ENCODE measurements around the gene ESD.
"Not testable (repeated sequence)": the region's sequence is repeated elsewhere in the genome, so short reads cannot be mapped to it uniquely, and the experiment has no call there.

The ESD gene

DNA sequence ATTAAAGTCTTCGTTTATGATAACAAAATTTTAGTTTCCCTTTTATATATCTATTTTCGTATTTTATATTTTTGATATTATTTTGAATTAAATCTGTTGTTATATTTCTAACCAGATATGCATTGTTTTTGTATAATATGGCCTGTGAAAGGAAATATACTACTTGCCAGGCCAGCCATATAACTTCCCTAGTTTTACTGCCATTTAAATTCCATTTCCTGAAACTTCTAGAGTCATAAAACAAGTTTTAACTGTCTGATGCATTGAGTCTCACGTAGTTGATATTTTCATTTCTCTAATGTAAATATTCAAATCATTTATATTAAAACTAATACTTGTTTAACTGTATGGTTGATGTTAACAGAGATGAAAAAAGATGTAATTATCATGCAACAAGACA, 13.5 kb downstream of the ESD start:
- no peak for DNase-seq

DNA sequence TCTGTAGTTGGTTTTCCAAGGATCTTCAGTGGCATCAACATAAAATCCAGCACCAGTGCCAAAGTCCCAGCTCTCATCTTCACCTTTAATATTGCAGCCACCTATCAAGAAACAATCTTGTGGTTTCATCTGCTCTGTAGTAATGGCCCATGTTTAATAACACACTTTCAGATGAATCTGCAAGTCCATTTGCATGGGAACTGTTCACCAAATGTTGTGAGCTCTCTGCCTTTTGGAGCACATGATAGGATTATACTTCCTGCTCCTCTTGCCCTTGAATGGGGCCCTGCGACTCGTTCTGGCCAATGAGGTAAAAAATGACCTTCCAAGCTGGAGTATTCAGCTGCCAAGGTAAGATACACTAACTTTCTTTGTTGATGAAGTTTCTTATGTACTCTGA, 14.3 kb downstream of the ESD start:
- DNase-seq: no peak

- DNase-seq: no peak
Observed at GRCh38 chr13:46782066-46782465, 14.9 kb downstream of the ESD start.

GRCh38 chr13:46778890-46779289, 18.1 kb downstream of the ESD start:
- DNase-seq: no peak

GRCh38 chr13:46778095-46778494, 18.9 kb downstream of the ESD start:
- DNase-seq: no peak

- no peak for DNase-seq
Observed at GRCh38 chr13:46775385-46776107, 21.4 kb downstream of the ESD start.

GRCh38 chr13:46773541-46773940, 23.4 kb downstream of the ESD start:
- no peak for DNase-seq

DNA sequence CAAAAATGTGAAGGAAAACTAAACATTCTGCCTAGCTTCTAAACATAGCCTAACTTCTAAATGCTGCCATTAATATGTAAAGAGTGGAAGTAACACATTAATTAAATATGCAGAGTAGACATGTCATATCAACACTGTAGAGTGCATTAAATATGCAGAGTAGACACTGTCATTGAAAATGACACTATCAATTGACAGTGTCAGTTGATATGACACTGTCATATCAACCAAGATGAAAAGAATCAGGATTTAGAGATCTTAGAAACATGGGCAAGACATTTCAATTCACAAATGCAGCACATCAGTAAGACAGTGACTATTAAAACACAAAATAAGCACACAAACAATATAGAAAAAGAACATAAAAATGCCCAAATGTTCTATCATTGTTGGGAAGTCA, 25.3 kb downstream of the ESD start:
- no peak for DNase-seq

GRCh38 chr13:46769925-46770324, 27.0 kb downstream of the ESD start:
- DNase-seq: not testable (repeated sequence)

DNA sequence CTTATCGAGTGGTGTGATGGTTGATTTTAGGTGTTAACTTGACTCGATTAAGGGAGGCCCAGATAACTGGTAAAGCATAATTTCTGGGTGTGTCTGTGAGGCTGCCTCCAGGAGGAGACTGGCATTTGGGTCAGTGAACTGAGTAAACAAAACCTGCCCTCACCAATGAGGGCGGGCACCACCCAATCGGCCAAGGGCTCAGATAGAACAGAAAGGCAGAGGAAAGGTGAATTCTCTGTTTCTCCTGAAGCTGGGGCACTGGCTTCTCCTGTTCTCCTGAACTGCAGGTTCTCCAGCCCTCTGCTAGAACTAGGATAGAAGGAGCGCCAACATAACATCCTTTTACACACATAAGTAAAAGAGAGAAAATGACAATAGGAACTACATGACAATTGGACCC, 35.1 kb downstream of the ESD start:
- no peak for DNase-seq

DNA sequence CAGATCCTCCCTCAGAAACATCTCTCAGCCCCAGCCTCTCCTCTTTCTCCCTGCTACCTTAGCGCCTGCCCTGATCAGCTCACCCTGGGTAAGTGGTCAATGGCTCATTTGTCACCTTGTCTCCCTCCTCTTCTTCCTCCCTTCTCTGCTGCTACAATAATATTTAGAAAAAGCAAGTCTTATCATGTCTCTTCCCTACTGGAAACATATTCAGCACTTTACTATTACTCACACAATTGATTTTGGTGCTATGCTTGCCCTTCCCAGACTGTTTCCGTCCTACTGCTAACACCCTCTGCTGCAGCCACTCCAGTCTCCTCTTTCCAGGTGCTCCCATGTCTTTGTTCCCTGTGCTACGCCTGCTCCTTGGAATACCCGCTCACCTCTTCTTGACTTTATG, 35.8 kb downstream of the ESD start:
- no peak for DNase-seq

GRCh38 chr13:46759846-46760245, 37.1 kb downstream of the ESD start:
- no peak for DNase-seq

DNA sequence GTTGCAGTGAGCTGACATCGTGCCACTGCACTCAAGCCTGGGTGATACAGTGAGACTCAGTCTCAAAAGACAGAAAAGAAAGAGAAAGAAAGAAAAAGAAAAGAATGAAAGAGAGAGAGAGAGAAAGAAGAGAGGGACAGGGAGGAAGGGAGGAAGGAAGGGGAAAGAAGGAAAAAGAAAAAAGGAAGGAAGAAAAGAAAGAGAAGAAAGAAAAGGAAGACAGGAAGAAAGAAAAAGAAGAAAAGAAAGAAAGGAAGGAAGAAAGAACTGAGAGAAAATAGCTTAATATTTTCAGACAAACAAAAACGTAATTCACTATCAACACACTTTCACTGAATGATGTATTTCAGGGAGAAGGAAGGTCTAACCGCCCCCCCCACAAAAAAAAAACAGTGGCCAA, 39.3 kb downstream of the ESD start:
- no peak for DNase-seq

DNA sequence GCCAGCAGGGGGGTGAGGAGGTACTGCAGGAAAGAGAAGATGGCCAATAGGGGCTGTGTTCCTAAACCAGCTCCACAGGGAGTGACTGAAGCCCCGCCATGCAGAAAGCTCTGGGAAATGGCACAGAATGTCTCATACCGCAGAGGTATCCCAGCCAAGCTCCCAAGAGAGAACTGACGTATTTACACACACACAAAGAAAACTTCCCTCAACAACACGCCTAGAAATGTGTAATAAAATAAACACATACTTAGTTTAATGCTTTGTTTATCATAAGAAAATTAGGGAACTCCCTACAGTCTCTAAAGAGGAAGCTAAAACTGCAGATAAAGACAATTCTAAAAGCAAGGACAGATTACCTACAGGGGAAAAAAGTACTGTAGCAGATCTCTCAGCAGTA, 40.0 kb downstream of the ESD start:
- DNase-seq: no peak

DNA sequence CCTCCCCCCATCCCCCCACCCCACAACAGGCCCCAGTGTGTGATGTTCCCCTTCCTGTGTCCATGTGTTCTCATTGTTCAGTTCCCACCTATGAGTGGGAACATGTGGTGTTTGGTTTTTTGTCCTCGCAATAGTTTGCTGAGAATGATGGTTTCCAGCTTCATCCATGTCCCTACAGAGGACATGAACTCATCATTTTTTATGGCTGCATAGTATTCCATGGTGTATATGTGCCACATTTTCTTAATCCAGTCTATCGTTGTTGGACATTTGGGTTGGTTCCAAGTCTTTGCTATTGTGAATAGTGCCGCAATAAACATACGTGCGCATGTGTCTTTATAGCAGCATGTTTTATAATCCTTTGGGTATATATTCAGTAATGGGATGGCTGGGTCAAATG, 41.5 kb downstream of the ESD start:
- not testable (repeated sequence) for DNase-seq

DNA sequence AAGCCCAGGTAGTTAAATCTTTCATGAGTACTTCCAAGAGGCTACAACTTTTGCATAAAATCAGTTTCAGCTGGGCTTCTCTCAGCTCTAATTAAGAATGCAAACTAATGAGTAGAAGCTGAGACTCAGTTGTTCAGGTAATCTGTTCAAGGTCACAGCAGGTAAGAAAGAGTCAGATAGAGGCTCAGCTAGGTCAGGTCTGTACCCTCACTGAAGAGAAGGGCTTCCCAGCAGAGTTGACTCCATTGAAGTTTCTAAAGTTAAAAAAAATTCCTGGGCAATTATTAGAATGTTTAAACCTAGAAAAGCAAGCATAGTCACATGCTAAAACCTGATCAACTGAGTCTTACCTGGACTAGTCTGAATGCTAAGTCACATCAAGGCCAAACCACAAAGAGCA, 42.1 kb downstream of the ESD start:
- no peak for DNase-seq

DNA sequence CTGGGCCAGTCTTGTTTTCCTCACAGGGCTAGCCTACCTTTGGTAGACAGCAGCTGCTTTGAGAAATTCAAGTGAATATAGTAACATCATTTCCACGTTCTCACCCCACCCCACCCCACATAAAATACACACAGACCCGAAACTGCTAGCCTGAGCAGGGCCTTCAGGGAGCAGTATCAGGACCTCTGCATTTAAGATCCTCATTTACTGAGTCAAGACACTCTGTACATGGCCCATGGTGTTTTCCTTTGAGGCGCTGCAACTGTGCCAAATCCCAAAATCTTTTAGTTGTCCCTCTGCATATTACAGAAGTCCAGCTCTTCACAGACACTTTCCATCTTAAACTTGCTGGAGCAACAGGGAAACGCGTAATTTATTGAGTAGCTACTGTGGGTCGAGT, 43.0 kb downstream of the ESD start:
- no peak for DNase-seq

GRCh38 chr13:46753137-46753536, 43.8 kb downstream of the ESD start:
- DNase-seq: no peak

DNA sequence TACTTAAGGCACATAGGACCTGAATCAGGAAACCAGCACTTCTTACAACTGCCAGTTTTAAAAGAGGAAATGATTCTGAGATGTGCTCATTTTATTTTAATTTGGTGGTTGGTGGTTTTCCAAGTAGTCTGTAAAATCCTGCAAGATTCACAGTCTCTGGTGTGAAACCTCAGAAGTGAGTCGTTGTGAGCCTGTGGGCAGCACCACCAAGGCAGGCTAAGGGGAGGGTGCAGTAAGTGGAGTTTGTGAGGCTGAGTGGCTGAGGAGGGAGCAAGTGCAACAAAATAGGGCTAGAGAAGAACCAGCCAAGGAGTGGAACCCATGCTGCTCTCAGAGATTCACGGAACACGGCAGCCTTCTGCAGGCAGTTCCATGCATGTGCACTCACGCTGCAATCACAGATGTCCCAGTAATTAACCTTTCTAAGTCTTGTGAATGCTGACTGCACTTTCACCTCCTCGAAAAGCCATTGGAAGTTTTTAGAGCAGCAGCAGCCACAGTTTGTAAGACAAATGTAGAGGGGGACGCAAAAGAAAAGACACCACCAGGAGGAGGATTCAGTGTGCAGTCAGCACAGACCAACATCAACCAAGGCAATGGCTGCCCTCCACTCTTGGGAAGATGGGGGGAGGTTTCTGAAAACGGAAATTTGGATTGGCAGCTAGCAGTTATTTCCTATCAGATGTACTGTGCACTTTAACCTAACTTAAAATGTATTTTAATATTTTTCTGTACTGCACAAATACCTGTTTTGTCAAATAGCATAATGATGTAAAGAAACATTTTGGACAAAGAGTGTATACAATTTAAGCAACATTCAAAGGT, 44.9 kb downstream of the ESD start:
- DNase-seq: no peak

GRCh38 chr13:46749951-46750350, 47.0 kb downstream of the ESD start:
- no peak for DNase-seq

DNA sequence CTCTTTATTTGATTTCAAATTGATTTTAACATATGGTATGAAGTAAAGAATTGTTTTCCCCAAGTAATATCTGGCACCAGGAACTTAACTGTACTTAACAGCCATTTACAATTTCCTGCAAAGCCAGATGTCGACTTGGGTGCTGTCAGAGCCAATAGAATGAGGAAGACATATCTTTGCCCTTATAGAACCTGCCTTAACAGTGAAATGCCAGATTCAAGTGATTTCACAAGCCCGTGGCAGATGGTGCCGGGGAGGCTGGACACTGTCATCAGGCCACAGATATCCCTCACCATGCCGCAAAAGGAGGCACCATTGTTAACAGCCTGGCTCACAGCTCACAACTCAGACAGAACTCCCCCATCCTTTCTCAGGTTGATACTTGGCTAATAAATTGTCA, 48.7 kb downstream of the ESD start:
- no peak for DNase-seq

- DNase-seq: no peak
Observed at GRCh38 chr13:46747031-46747820, 49.7 kb downstream of the ESD start.

DNA sequence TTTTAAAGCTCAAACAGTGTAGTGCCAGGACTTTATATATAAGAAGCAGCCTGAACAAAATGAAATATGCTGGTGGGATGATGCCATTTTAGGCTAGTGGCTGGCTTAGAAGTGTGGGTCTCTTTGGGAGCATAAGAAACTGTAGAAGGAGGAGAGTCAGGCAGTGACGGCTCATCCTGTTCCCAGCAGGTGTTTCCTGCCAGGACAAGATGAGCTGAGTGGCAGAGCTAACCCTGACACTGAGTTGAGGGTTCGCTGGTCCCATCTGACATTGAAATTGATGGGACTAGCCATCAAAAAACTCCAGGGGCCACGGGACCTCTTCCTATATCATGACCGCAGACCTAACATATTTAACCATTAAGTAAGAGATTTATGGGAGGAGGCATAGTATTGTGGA, 51.3 kb downstream of the ESD start:
- DNase-seq: no peak

DNA sequence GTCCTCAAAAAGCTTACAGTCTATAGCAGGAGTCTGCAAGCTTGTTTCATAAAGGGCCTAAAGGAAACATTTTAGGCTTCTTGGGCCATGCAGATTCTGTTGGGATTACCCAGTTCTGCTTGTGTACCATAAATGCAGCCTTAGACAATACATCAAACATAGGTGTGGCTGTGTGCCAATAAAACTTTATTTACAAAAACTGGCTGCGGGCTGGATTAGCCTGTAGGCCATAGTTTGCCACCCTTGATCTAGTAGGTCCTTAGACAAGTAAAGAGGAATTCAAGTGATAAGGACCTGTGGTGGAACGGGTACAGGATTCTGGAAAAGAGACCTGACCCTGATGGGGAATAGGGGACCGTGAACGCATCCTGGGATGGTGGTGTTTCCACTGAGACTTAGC, 51.9 kb downstream of the ESD start:
- DNase-seq: no peak
